ENCODE measurements around the gene TCHP. TPM values are rescaled to one million over a fixed set of nuclear protein-coding genes. Genes with fewer than 3 reads are reported as not detected.
A peak's percentile ranks its signal among the peaks of the same experiment; 100 is the strongest.

The TCHP gene
- total and polyA plus RNA-seq, 2 experiments from 2014 or later: 3.1 to 6.2 TPM

- ATAC-seq: peak; percentile 65
- no peaks in the 10 kb centered on the region for H3K27me3 Mint-ChIP-seq (ENCODE audit: insufficient read depth, low read depth, poor library complexity)
Observed at GRCh38 chr12:109967383-109968031, 67.4 kb downstream of the TCHP start.

More at GRCh38 chr12:109967383-109968031, 67.4 kb downstream of the TCHP start:
- no peaks in the 10 kb centered on the region for H4K20me1 ChIP-seq (replicated peaks; ENCODE audit: insufficient read depth)
- H3K79me2 ChIP-seq (replicated peaks; ENCODE audit: insufficient read depth): no peaks in the 10 kb centered on the region
- TF ChIP-seq POLR2AphosphoS5 (IDR thresholded peaks at IDR 0.05; ENCODE audit: low read depth) (no peak), REST (IDR thresholded peaks at IDR 0.05; ENCODE audit: unreplicated experiment) (no peak), ZNF331 (CRISPR knock-in tag; IDR thresholded peaks at IDR 0.05; ENCODE audit: low read depth) (no peak), JUNB (IDR thresholded peaks at IDR 0.05; ENCODE audit: unreplicated experiment) (no peak), EZH2 (IDR thresholded peaks at IDR 0.05; ENCODE audit: low read depth, unreplicated experiment) (no peak), ZNF114 (CRISPR knock-in tag; IDR thresholded peaks at IDR 0.05) (no peak), EZH2phosphoT487 (IDR thresholded peaks at IDR 0.05; ENCODE audit: unreplicated experiment) (no peak), NANOG (IDR thresholded peaks at IDR 0.05; ENCODE audit: borderline replicate concordance) (no peak), CREB1 (CRISPR knock-in tag; IDR thresholded peaks at IDR 0.05; ENCODE audit: low read depth) (no peak), STAT1 (IDR thresholded peaks at IDR 0.05; ENCODE audit: unreplicated experiment) (no peak), ZNF462 (CRISPR knock-in tag; IDR thresholded peaks at IDR 0.05) (no peak), CTCF (conservative IDR thresholded peaks at IDR 0.05; ENCODE audit: low read depth in 2 of 2) (no peak), ETS1 (IDR thresholded peaks at IDR 0.05) (no peak)
- H3K4me3 ChIP-seq: no peak overlapping the region
- H3K4me1 Mint-ChIP-seq: peaks cover 4% of the 10 kb centered on the region; the same call in 2 of the 3 replicates
- no peaks in the 10 kb centered on the region for H3K9me3 Mint-ChIP-seq
- no peak overlapping the region for H2AFZ ChIP-seq
- no peaks in the 10 kb centered on the region for H3K9me2 ChIP-seq (ENCODE audit: insufficient read depth)
- no peaks in the 10 kb centered on the region for H3K4me1 ChIP-seq (ENCODE audit: insufficient read depth)
- H3K27ac Mint-ChIP-seq: peak overlapping the region; percentile 37; the same call in 1 of the 2 replicates
- peak; percentile 18 for DNase-seq (ENCODE audit: low spot score)
- H3K4me2 ChIP-seq: no peak overlapping the region
- no peaks in the 10 kb centered on the region for H3K36me3 ChIP-seq (ENCODE audit: insufficient read depth)
- H3F3A ChIP-seq (replicated peaks; ENCODE audit: low read depth): no peaks in the 10 kb centered on the region
- H3K36me3 Mint-ChIP-seq (ENCODE audit: low read depth): peaks cover 5% of the 10 kb centered on the region
- H3K27me3 ChIP-seq (ENCODE audit: insufficient read depth): no peaks in the 10 kb centered on the region
- no peak overlapping the region for H3K4me3 Mint-ChIP-seq
- no peak overlapping the region; the same call in 1 of the 2 replicates for H3K27ac ChIP-seq (ENCODE audit: low read depth)
